Uterus (tissue), 2 donors: ENCODE data around the gene RCE1.

ENCODE experiments used
- CTCF ChIP-seq, 4 experiments: fragments of 200-600 bp in 2 of 4; fragments of 450-650 bp in 2 of 4; sonication (generic) in 2 of 4; IDR thresholded peaks; one replicate each; pipeline ENCODE4 v1.5.1; 2016 to 2019; ENCODE audit warnings: antibody characterized with exemption in 4 of 4, mild to moderate bottlenecking in 2 of 4, moderate library complexity in 1 of 4
- POLR2A ChIP-seq, 2 donors: fragments of 450-650 bp; IDR thresholded peaks; one replicate each; pipeline ENCODE4 v1.6.1; 2016; ENCODE audit warnings: antibody characterized with exemption in 2 of 2, mild to moderate bottlenecking in 1 of 2, moderate library complexity in 1 of 2

DNA sequence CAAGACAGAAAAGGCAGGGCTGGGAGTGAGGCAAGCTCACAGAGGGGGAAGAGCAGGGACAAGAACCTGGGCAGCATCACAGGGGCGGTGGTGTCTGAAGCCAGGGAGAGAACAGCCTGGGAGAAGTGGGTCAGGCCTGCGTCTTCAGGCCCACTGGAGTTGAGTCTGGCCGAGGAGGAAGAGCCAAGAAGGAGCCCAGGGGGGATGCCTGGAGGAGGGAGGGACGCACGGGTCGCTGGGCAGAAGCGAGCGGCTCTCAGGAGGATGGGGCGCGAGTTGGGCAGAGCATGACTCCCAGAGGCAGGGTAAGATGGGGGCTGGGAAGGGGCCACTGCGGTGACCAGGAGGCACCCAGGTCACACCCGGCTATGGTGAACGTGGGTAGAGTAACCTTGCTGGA, 32.1 kb downstream of the RCE1 start:
- TF ChIP-seq CTCF (IDR thresholded peaks at IDR 0.05) = no peak
- no peak for TF ChIP-seq POLR2A (IDR thresholded peaks at IDR 0.05)
